ENCODE data around the gene CDHR1.
A peak's percentile ranks its signal among the peaks of the same experiment; 100 is the strongest.

DNA sequence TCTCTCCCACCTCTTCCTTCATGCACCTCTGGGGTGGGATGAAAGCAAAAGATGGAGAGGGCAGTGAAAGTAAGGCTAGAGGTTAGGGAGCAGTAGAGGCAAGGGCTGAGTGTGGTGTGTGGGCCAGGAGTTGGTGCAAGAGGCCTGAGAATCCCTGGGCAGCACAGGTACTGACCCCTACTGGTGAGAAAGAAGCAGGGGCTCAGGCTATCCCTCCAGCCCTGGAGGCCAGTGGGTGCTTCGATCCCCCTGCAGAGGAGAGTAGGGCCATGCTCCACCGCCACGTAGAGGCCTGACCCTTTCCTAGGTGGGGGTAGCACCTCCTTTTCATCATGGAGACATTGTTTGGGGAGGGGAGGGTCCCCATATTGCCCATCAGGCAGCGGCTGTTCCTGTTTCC, 9.8 kb downstream of the CDHR1 start:
- TF ChIP-seq, protein P1, sequence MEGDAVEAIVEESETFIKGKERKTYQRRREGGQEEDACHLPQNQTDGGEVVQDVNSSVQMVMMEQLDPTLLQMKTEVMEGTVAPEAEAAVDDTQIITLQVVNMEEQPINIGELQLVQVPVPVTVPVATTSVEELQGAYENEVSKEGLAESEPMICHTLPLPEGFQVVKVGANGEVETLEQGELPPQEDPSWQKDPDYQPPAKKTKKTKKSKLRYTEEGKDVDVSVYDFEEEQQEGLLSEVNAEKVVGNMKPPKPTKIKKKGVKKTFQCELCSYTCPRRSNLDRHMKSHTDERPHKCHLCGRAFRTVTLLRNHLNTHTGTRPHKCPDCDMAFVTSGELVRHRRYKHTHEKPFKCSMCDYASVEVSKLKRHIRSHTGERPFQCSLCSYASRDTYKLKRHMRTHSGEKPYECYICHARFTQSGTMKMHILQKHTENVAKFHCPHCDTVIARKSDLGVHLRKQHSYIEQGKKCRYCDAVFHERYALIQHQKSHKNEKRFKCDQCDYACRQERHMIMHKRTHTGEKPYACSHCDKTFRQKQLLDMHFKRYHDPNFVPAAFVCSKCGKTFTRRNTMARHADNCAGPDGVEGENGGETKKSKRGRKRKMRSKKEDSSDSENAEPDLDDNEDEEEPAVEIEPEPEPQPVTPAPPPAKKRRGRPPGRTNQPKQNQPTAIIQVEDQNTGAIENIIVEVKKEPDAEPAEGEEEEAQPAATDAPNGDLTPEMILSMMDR (IDR thresholded peaks at IDR 0.05) = peak in 2 of 6 experiments; percentile 21 to 47
- TF ChIP-seq POLR2A (IDR thresholded peaks at IDR 0.05) = no peak
